Spinal cord (tissue), 10 donors: Measurements from ENCODE around the gene NOTCH3. TPM values are rescaled to one million over a fixed set of nuclear protein-coding genes. Genes with fewer than 3 reads are reported as not detected.

ENCODE experiments used
- DNase-seq, 6 donors: peaks; one replicate each; pipeline versions ENCODE4 v3.0.0 to v3.0.0-alpha.2; 2013 to 2015; ENCODE audit warnings: low spot score in 6 of 6, low read depth in 4 of 6
- H3K27ac ChIP-seq: one replicate; pipeline ENCODE4 v1.5.1; 2013; ENCODE audit warnings: low read depth, low read length, control low read depth
- H3K27me3 ChIP-seq: one replicate; pipeline ENCODE4 v1.6.1; 2013; ENCODE audit warnings: low read length; ENCODE audit not compliant: control insufficient read depth, insufficient read depth
- H3K36me3 ChIP-seq: one replicate; pipeline ENCODE4 v1.6.1; 2013; ENCODE audit warnings: low read length; ENCODE audit not compliant: control insufficient read depth, insufficient read depth
- H3K4me1 ChIP-seq: one replicate; pipeline ENCODE4 v1.6.1; 2013; ENCODE audit warnings: low read length; ENCODE audit not compliant: control insufficient read depth, insufficient read depth
- H3K4me3 ChIP-seq: one replicate; pipeline ENCODE4 v1.5.1; 2013; ENCODE audit warnings: low read depth, low read length, control low read depth
- H3K9me3 ChIP-seq: one replicate; pipeline ENCODE4 v1.6.1; 2013; ENCODE audit warnings: low read length; ENCODE audit not compliant: control insufficient read depth, insufficient read depth
- WGBS: methylation state at CpG from one replicate; pipeline ENCODE4 v1.1.5; 2013; ENCODE audit warnings: missing lambda C conversion rate; ENCODE audit not compliant: insufficient coverage; 5-methylcytosine and 5-hydroxymethylcytosine counted together
- polyA plus RNA-seq, 2 donors: library from polyadenylated mRNA; unstranded; fragments of 120-200 nt; gene quantifications; one replicate each; pipeline ENCODE4 v1.2.1, GENCODE V29; 2013; ENCODE audit not compliant: insufficient read length in 2 of 2
- small RNA-seq: library from RNA; depleted of rRNA; stranded (forward); fragments of <200 nt; gene quantifications from one replicate; pipeline ENCODE3, GENCODE V24; 2014; ENCODE audit warnings: low replicate concordance
- total RNA-seq, 2 donors: library from RNA; depleted of rRNA in 1 of 2; stranded (reverse); fragments of 120-200 nt in 1 of 2; fragments of >200 nt in 1 of 2; gene quantifications; one replicate each; pipeline versions ENCODE4 v1.2.3 to v1.2.4, GENCODE V29; 2013 to 2014
- donor health status: healthy.

The NOTCH3 gene
- total and polyA plus RNA-seq, 4 donors: 34.9 to 76.3 (median 56.4) TPM

GRCh38 chr19:15110418-15110815 is 90.4 kb downstream of the NOTCH3 start:
- 88% methylated on average over 16 of the region's 17 CpGs for WGBS
- peaks cover 65% of the 10 kb centered on the region for H3K36me3 ChIP-seq
- H3K27ac ChIP-seq: no peak overlapping the region

GRCh38 chr19:15109768-15110417 is 90.9 kb downstream of the NOTCH3 start:
- DNase-seq: no peak
- Histone ChIP-seq H3K4me1 (peaks cover 20% of the 10 kb centered on the region), H3K36me3 (peaks cover 60% of the 10 kb centered on the region), H3K9me3 (no peaks in the 10 kb centered on the region), H3K27me3 (peaks cover 12% of the 10 kb centered on the region), H3K27ac (no peak overlapping the region), H3K4me3 (no peak overlapping the region)
- WGBS: 93% methylated on average over 48 of the region's 49 CpGs

More at GRCh38 chr19:15110418-15110815, 90.4 kb downstream of the NOTCH3 start:
- H3K4me3 ChIP-seq: no peak overlapping the region
- H3K4me1 ChIP-seq: peaks cover 26% of the 10 kb centered on the region
- DNase-seq: no peak
- H3K27me3 ChIP-seq: peaks cover 12% of the 10 kb centered on the region
- no peaks in the 10 kb centered on the region for H3K9me3 ChIP-seq

Small RNA genes lying within 50 kb of the gene (small RNA-seq; reads per million reads assigned to genes)
- gene MIR6795 (not detected), gene RNU6-782P (not detected)

Other genes starting within 250 kb of the NOTCH3 start
- 10 to 100 TPM in 1 of 2 donors, 1 to 10 TPM in 1; 9.6 to 29.2 TPM for gene SLC1A6, start 221.1 kb downstream of the NOTCH3 start, total RNA-seq
- 10 to 100 TPM; 55.3 to 64.6 TPM for gene SLC1A6, start 221.1 kb downstream of the NOTCH3 start, polyA plus RNA-seq
- not detected for gene CASP14, start 151.5 kb downstream of the NOTCH3 start, total RNA-seq
- not detected for gene CASP14, start 151.5 kb downstream of the NOTCH3 start, polyA plus RNA-seq
- not detected for gene OR1I1, start 118.8 kb downstream of the NOTCH3 start, total RNA-seq
- gene OR1I1, start 118.8 kb downstream of the NOTCH3 start, polyA plus RNA-seq: under 1 TPM; 0.05 to 0.09 TPM
- 10 to 100 TPM in 1 of 2 donors, 1 to 10 TPM in 1; 6.8 to 19.6 TPM for gene SYDE1, start 93.6 kb downstream of the NOTCH3 start, total RNA-seq
- 10 to 100 TPM; 10.6 to 13.7 TPM for gene SYDE1, start 93.6 kb downstream of the NOTCH3 start, polyA plus RNA-seq
- under 1 TPM; 0.30 to 0.50 TPM for gene EPHX3, start 31.5 kb upstream of the NOTCH3 start, total RNA-seq
- gene EPHX3, start 31.5 kb upstream of the NOTCH3 start, polyA plus RNA-seq: 1 to 10 TPM; 1.3 to 2.0 TPM
- gene BRD4, start 131.5 kb upstream of the NOTCH3 start, total RNA-seq: 10 to 100 TPM; 16.3 to 22.5 TPM
- gene BRD4, start 131.5 kb upstream of the NOTCH3 start, polyA plus RNA-seq: 10 to 100 TPM; 57.8 to 59.0 TPM
- gene AKAP8, start 178.8 kb upstream of the NOTCH3 start, total RNA-seq: 10 to 100 TPM; 10.1 to 19.6 TPM
- gene AKAP8, start 178.8 kb upstream of the NOTCH3 start, polyA plus RNA-seq: 10 to 100 TPM; 23.1 to 29.1 TPM
- 100 to 1,000 TPM in 1 of 2 donors, 10 to 100 TPM in 1; 50.2 to 121 TPM for gene AKAP8L, start 218.0 kb upstream of the NOTCH3 start, total RNA-seq
- 100 to 1,000 TPM; 114 to 151 TPM for gene AKAP8L, start 218.0 kb upstream of the NOTCH3 start, polyA plus RNA-seq
- 10 to 100 TPM in 1 of 2 donors, 1 to 10 TPM in 1; 8.7 to 12.1 TPM for gene WIZ, start 249.0 kb upstream of the NOTCH3 start, total RNA-seq
- 10 to 100 TPM; 69.8 to 72.6 TPM for gene WIZ, start 249.0 kb upstream of the NOTCH3 start, polyA plus RNA-seq